Fibroblast of skin of right biceps (primary cell): ENCODE measurements around the gene CNNM4.
A peak's percentile ranks its signal among the peaks of the same experiment; 100 is the strongest.

Experiments
- DNase-seq: peaks from one replicate; pipeline ENCODE4 v3.0.0-alpha.2; 2013

CNNM4 gene

DNA sequence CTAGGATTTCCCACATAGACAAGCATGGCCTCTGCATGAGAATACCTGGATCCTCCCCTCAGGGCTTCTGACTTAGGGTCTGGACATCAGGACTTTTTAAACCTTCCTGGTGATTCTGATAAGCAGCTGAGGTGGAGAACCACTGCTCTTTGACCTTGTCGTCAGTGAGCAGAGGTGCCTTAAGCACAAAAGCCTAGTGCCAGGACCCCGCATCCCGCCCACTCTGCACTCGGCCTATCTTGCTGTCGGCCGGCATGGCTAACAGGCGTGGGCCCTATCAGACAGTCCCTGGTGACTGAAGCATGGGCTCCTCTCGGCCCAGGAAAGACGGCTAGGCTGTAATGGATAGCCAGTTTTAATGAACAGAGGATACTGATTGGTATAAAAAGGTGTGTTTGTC lies 76.9 kb downstream of the CNNM4 start:
- no peak for DNase-seq

DNA sequence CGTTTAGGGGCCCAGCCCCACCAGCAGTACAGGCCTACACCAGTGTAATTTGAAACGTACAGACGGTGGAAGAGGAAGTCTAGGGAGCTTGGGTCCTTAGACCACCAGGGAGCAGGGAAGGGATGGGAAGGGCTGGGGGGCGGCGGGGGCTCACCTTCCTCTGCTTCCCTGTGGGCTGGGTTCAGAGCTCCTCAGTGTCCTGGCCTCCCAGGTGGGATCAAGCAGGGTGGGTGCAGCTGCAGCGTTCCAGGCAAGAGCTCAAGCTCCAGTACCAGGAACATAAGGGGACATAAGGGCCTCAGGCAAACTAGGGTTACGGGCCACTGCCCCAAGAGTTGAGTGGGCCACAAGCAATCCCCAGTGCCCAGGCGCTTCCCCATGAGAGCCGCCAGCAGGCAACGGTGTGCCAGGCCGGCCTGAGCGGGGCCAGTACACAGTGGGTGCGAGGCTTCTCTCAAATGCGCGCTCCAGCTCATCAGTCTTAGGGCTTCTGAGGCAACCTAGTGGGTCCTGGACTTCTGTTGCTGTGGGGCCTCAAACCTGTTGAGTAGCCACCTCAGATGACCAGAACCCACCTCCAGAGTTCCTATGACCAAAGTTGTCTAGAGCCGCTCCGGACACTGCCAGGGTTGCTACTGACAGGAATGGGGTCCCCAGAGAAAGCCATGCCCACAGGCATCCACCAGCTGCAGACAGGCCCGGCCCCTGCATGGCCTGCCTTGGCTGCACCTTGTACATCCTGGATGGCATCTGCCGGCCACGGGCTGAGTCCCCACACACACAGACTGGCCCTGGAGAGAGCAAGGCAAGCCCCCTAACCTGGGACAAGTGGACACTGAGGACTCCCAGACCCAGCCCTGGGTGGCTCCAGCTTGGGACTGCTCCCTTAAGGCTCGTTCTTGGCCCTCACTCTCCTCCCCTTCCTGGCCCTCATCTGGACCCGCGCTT lies 77.9 kb downstream of the CNNM4 start:
- DNase-seq, result no peak

DNA sequence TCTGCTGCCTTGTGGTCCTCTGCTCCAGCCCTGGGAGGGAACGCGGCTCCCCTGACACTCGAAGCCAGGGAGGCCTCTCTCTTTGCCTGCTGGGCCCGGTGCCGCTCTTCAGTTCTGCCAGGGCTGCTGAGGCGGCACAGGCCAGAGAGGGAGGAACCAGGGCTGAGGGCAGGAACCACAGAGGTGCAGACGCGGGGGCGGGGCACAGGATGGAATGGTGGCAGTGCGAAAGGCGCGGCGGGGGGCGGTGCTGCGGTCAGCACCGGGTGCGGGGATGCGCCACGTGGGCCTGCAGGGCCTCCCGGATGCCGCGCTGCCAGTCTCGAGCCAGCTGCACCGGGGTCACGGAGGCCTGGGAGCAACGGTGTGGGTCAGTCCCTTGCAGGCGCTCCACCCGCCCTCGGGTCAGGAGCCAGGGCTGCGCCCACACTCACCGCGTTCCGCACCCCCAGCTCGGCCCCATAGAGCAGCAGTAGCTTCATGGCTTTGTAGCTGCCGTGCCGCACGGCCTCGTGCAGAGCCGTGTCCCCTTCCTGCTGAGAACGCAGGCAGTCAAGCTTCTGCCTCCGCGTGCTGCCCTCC lies 78.7 kb downstream of the CNNM4 start:
- DNase-seq, result peak; percentile 22

DNA sequence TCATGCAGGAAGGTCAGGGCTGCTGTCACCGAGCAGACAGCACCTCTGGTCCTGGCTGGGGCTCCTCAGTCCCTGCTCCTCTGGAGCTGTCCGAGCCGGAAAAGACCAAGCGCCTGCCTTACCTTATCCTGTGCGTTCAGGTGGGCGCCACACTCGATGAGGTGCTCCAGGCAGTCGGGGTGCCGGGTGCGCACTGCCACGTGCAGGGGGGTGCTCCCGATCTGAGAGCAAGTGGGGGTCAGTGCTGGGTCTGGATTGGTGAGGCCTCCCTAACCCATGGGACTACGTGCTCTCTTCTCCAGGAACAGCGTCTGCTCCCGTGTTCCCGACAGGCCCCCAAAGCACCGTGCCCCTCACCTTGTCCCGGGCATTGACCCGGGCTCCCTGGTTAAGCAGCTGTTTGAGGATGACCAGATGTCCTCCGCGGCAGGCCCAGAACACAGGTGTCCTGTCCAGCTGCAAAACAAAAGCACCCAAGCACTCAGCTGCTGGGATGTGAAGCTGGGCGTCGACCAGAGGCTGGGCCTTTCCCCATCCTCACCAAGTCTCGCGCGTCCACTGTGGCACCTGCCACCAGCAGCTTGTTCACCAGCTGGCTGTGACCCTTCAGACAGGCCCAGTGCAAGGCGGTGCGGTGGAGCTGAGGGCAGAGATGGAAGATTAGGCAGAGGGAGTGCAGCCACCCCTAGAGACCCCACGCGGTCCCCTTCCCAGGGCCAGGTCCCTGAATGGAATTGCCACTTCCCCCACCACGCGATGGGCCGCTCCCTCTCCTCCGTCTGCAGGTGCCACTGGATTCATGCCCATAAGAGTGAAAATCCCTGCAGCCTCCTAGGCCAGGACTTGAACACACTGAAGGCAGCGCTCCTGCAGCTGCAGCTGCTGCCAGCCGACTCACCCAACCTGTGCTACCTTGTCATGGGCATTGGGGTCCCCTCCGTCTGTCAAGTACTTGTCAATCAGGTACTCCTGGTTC lies 79.5 kb downstream of the CNNM4 start:
- no peak for DNase-seq

DNA sequence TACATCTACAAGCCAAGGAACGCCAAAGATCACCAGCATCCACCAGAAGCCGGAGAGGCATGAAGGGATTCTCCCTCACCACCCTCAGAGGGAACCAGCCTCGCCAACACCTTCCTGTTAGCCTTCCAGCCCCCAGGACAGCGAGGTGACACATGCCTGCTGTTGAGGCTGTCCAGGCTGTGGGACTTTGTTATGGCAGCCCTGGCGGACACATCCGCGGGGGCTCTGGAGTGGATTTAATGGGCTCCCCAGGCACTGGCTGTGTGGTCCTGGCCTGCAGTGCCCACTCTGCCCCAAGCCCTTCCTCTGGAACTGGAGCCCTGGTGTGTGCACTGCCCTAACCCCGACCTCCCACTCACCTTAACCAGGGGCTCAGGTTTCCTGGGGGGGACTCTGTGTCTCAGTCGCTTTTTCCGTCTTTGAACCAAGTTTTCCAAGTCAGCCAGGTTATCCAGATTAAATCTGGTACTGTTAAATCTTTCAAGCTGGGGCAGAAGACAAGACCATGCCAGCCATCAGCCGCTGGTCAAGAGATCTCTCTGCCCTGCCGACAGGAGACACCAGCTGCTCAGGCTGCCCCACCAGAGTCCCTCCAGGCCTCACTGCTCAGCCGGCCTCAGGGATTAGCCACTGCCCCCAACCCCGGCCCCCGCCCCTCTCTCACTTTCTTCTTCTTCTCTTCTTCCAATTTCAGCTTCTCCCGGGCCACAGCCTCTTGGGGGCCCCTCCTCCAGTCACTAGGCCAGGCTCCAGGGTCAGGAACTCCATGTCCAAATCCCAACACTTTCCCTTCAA lies 81.2 kb downstream of the CNNM4 start:
- DNase-seq, result no peak

DNA sequence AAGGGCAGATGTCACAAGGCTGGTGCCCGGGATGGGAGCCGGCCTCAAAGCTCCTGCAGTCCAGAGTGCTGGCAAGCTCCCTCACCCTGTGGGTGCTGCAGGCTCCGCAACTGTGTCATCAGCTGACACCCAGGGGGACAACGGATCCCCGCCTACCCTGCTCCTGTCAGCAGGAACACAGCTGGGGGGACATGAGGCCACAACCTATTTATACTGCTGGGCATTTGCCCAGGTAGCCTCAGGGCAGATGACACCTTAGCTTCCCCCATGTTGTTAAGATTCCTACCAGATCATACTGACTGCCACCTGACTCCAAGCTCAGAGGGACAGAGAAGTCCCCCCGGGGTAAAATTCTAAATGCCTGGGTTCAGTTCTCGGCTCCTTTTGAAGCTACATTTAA lies 81.9 kb downstream of the CNNM4 start:
- no peak for DNase-seq

DNA sequence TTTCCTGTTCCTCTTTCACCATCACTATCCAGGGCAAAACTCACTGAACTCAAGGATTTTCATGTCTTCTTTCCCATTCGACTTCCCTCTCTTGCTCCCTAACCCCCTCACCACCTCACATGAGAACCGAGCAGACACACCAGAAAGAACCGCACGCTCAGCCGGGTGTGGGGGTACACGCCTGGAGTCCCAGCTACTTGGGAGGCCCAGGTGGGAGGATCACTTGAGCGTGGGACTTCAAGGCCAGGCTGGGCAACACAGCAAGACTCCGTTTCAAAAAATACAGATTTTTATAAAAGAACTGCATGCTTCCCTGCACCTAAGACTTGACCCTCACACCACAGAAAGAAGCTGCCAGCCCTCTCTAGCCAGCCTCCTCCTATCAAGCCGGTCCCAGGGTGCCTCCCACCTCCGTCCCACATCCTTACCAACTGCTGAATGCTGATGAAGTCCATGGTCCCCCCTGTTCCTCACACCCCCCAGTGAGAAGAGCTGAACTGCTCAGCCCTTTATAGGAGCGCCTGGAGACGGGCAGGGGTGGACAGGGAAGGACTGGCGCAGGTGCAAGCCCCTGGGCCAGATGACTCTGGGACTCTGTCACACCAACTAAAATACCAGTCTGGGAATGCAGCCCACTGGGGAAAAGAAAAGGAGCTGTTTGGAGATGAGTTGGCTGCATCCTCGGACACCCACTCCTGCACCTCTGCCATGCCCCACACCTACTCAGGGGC lies 83.0 kb downstream of the CNNM4 start, which contains the start of gene ANKRD23:
Gene ANKRD23 (minus strand): TSS at position 484 of the 731 bp plus-strand sequence. CDS start 29 bp downstream, at position 455.
- no peak for DNase-seq

DNA sequence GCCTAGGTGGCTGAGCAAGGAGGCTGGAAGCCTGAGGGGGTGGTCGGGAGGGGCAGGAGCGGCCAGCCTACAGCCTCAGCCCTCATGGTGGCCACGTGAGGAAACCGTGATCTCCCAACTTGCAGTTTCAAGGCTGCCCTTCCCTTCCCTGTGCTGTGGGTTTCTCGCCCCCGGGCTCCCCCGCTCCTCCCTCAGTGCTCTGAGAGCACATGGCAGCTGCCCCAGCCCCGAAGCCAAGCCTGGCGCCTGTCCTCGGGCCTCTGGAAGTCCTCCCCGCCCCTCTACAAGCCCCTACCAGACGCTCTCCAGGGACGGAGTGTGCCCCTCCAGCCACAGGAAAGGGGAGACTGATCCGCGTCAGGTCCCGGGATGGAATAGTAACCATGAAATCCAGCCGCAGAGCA lies 83.7 kb downstream of the CNNM4 start:
- DNase-seq, result no peak

DNA sequence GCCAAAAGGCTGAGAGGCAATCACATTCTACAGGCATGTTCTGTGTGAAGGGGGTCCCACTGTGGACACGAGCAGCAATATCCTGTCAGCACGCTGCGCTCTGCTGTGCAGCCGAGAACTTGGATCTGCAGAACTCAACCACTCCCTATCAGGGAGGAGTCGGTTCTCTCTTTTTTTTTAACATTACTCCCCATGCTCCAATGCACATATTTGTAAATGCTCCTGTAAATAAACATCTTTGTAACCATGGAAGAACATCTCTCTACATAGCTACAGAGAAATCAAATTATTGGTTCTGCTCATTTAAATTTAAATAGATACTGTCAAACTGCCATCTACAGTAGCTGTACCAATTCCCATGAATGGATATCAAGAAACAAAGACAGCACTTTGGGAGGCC lies 86.1 kb downstream of the CNNM4 start:
- no peak for DNase-seq

DNA sequence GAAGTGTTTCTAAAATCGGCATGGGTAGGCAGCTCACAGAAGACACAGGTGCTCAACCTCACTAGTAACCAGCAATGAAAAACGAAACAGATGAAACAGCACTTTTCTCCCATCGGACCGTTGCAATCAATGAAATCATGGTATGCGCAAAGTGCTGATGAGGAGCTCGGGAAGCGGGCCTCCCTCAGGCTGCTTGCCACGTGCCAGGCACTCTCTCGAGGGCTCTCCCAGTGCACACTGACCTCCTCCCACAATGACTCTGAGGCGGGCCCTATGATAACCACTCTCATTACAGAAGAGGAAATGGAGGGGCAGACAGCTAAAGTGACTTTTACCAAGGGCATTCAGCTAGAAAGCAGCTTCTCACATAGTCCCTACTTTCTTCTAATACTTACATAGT lies 86.9 kb downstream of the CNNM4 start:
- DNase-seq, result no peak

DNA sequence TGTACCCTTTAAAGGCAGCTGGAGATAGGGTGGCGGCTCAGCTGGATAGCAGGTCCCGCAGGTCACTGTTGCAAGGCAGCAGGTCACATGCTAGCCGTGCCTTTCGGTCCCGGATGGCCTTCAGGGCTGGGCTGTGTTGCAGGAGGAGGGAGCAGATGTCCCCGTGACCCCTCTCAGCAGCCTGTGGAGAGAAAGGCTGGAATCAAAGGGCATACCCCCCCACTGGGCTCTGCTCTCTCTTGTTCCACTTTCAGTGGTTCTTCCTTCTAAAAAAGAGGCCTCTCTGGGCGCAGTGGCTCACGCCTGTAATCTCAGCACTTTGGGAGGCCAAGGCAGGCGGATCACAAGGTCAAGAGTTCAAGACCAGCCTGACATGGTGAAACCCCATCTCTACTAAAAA lies 87.6 kb downstream of the CNNM4 start:
- DNase-seq, result no peak

DNA sequence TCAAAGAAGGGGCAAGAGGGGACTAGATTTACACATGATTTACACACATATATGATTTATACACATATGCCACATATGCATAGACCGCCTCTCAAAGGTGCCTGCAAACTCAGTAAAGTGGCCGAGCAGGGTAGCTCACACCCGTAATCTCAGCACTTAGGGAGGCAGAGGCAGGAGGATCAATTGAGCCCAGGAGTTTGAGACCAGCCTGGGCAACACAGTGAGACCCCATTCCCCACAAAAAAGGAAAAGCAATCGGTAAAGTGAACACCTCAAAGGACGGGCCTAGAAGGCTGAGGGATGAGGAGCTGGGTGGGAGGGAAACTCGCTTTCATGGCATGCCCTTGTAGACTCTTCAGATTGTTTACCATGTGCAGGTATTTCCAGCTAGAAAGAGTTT lies 92.0 kb downstream of the CNNM4 start:
- no peak for DNase-seq

DNA sequence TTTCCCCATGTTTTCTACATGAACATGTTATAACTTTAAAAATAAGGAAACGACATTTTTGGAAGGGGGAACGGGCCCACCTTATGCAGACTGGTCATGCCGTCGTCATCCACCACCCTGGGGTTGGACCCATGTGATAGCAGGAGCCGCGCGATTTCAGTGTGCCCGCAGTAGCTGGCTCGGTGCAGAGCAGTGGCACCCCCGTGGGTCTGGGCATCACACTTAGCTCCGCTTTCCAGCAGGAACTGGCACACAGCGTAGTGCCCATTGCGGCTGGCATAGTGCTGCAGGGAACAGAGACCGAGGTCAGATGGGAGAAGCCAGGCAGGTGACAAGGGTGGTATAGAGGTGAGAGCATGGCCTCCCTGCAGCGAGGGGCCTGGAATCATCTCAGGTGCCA lies 92.6 kb downstream of the CNNM4 start:
- no peak for DNase-seq

DNA sequence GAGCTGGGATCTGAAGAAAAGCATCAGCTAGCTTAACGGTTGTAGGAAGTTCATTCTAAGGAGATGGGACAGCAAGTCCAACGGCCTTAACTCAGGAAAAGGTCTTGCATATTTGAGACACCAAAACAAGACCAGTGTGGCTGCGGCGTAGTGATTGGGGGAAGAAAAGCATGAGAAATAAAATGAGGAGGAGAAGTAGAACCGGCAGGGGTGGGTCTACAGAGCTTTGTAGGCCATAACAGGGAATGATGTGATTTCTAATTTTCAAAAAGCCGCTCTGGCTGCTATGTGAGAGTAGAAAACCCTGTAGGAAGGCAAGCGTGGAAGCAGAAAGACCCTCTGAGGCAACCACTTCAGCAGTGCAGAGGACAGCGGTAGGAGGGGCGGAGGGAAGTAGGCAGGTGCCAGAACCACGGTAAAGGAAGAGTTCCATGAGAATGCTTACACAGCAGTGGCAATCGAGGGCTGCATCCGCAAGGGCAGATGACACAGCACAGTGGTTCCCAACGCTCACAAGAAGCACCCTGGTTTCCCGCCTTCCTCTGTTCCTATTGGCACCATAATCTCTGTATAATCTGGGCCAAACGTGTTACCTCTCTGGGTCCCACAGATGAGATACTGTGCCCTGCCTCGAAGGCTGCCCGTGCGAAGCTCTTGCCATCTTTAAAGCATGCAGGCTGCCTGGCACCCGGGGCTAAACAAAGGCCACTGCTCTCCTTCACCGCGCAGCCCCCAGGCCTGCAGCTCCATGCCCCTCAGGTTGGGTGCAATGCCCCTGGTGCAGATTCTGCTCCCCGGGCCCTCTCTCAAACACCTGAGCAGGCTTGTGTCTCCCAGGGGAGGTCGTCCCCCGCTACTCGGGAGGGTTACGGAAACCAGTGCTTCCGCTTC lies 96.3 kb downstream of the CNNM4 start:
- DNase-seq, result no peak

DNA sequence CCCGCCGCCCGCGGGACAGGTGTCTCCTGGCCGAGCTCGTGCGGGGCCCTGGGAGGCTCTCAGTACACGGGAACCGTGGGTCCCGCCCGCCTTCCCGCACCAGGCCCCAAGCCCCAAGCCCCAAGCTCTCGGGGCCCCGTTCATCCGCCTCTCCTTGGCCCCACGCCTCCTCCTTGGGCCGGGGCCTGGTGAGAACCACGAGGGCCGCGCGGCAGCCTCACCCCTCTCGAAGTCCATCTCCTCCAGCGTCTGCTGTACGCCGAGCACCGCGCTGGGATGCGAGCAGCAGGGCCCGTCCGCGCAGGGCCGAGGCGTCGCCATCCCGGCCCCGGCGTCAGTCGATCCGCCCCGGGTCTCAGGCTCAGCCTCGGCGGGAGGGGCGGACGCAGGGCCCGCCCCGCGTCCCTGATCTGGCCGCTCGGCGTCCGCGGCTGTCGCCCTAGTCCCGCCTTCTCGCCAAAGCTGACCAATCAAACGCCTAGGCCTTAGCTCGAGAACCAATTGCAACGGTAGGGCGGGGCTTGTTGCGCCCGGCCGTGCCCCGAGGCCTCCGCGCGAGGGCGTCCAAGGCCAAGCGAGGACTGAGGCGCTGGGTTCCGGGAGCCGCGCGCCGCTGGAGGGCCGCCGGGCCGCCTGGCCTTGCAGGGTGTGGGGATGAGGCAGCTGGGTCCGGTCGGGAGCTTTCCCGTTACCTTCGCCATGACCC lies 97.1 kb downstream of the CNNM4 start, which contains the start of gene ANKRD39:
Gene ANKRD39 (minus strand): TSS at position 350 of the 706 bp plus-strand sequence. CDS start 29 bp downstream, at position 321.
- DNase-seq, result peak; percentile 97

DNA sequence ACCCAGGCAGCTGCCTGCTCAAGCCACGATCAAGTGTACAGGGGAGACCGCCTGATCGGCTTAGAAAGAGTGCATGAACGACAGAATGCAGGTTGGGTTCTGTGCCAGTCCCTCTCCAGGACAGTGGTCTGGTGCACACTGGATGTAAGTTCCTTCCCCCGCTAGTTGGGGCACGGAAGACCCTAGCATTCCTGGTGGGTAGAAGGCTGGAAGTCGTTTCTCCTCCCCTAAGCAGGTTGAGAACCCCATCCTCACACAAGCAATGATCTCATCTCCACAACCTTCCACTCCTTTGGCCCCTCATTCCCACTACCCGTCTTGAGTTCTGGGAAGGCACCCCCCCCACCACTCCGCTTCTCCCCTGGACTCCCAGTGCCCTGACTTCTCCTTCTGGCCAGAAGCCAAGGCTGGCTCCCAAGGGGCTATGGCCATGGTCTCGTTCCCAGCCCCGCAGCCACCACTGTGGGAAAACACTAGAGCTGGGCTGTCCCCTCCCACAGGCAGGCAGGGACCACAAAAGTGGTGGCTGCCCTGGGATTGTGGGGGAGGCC lies 98.5 kb downstream of the CNNM4 start:
- no peak for DNase-seq

DNA sequence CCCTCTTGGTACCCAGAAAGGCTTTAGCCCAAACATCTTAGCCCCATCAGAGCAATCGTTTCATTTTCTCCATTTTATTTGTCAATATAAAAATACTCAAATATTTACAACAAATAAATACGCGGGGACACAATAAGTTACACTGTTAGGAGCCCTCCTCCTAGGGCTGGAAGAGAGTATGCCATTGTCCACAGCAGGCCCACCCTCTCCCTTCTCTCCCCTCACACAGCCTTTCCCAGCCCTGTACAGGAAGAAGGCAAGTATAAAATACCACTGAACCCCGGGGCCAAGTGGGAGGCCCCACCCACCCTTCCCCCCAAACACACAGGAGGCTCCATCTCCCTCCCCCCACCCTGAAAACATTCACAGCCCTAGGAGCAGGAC lies 99.0 kb downstream of the CNNM4 start:
- DNase-seq, result no peak

DNA sequence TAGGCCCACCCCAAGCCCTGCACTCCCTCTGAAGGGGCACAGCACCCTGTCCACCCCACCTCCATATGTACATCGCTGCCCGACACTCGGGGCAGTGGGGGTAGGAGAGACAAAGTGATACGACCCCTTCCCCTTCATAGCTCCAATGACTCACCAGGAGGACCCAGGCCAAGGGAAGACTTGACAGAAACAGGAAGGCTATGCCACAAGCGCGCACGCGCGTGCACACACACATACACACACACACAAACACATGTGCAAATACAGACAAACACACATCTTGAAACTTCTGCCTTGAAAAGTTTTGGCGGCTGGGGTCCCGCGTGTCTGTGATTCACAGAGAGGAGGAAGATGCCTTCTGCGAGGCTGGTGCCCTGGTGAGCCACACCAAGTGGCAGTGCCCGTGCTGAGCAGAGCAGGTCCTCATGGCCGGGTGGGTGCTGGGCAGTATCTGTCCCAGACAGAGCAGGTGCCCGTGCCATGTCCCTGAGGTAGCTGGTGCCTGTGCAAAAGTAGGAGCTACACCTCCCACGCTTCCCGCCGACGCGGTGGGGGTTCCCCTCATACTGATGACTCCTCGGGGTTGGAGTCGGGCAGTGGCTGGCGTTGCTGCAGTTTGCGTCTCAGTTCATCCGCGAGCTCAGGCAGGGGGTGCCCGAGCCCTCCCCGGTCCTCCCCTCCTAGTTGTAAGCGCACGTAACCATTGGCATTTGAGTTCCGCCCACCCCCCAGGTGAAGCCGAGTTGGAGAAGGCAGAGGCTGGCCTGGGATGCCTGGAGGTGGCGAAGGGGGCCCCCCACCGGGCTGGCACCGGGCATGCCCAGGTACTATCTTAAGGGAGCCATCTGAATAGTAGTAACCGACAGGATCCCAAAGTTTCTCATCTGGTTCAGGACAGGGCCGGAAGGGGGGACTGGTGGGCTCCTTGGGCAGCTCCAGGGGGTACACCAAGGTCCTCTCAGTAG lies 99.6 kb downstream of the CNNM4 start:
- no peak for DNase-seq
